Loucy (cell line): ENCODE results near the gene GRK3.

Experiments used
- CTCF ChIP-seq: fragments of 200-600 bp; sonication (generic); conservative IDR thresholded peaks from 2 replicates; pipeline ENCODE4 v1.5.1; 2014; ENCODE audit warnings: mild to moderate bottlenecking, antibody characterized with exemption, low read length
- EZH2phosphoT487 ChIP-seq: fragments of 200-600 bp; IDR thresholded peaks from 2 replicates; pipeline ENCODE4 v1.6.1; 2018; ENCODE audit warnings: antibody characterized with exemption, mild to moderate bottlenecking, moderate library complexity, borderline replicate concordance

GRCh38 chr22:25673713-25674112 is 109.2 kb downstream of the GRK3 start:
- no peak for TF ChIP-seq CTCF
- no peak for TF ChIP-seq EZH2phosphoT487
